MCF 10A (cell line): ENCODE measurements around the gene GMDS. TPM values are rescaled to one million over a fixed set of nuclear protein-coding genes. Genes with fewer than 3 reads are reported as not detected.

ENCODE experiments used
- BruUV-seq: library from RNA; stranded (reverse); fragments of 400-500 nt; replicated peaks from 2 replicates; lab custom pipeline; 2021; lab: Mats Ljungman, UMichigan
- CTCF ChIA-PET: fragments of 300-600 bp; sonication (Branson Sonifier 250); formaldehyde crosslinking; extraction: SDS; loops from one replicate; lab custom pipeline; 2021; ENCODE audit warnings: antibody characterized with exemption, inconsistent platforms; lab: Yijun Ruan, JAX
- POLR2A ChIA-PET: fragments of 300-600, 350-650 bp; sonication (Branson Sonifier 250); formaldehyde crosslinking; extraction: SDS; loops from one replicate; lab custom pipeline; 2020; ENCODE audit warnings: antibody characterized with exemption, inconsistent platforms; lab: Yijun Ruan, JAX
- DNase-seq: peaks from one replicate; pipeline ENCODE4 v3.0.0-alpha.2; 2018; ENCODE audit not compliant: unreplicated experiment
- H3K27ac Mint-ChIP-seq: one replicate; pipeline ENCODE4 v1.8.0; 2022; ENCODE audit warnings: mild to moderate bottlenecking, low read depth, mixed read lengths; ENCODE audit not compliant: unreplicated experiment
- H3K27me3 Mint-ChIP-seq: one replicate; pipeline ENCODE4 v1.8.0; 2022; ENCODE audit warnings: mixed read lengths; ENCODE audit not compliant: insufficient read depth, unreplicated experiment
- H3K36me3 Mint-ChIP-seq: one replicate; pipeline ENCODE4 v1.8.0; 2022; ENCODE audit warnings: mild to moderate bottlenecking, moderate library complexity, mixed read lengths; ENCODE audit not compliant: insufficient read depth, unreplicated experiment
- H3K4me1 Mint-ChIP-seq: one replicate; pipeline ENCODE4 v1.8.0; 2022; ENCODE audit warnings: mixed read lengths; ENCODE audit not compliant: insufficient read depth, unreplicated experiment
- H3K4me3 Mint-ChIP-seq: one replicate; pipeline ENCODE4 v1.8.0; 2022; ENCODE audit warnings: mild to moderate bottlenecking, moderate library complexity, mixed read lengths; ENCODE audit not compliant: unreplicated experiment
- H3K9me3 Mint-ChIP-seq: one replicate; pipeline ENCODE4 v1.8.0; 2022; ENCODE audit warnings: mixed read lengths; ENCODE audit not compliant: unreplicated experiment
- CTCF ChIP-seq: fragments of 200-600 bp; IDR thresholded peaks from one replicate; pipeline ENCODE4 v1.8.0; 2022; ENCODE audit warnings: antibody characterized with exemption, mild to moderate bottlenecking; ENCODE audit not compliant: unreplicated experiment
- intact Hi-C: fragments of 100-400 bp; cut with micrococcal nuclease; formaldehyde crosslinking; loops from 2 replicates; pipeline ENCODE4 v1.14.1; 2022
- total RNA-seq: library from RNA; stranded (reverse); gene quantifications from 2 replicates; pipeline ENCODE4 v1.2.3, GENCODE V29; 2022

The GMDS gene
- total RNA-seq, 1 experiment from 2014 or later: 24.9 TPM

GRCh38 chr6:2127484-2127911 lies 117.9 kb downstream of the GMDS start:
- Mint-ChIP-seq H3K4me1 (peaks cover 5% of the 10 kb centered on the region), H3K27ac (no peak overlapping the region), H3K4me3 (no peak overlapping the region), H3K9me3 (no peaks in the 10 kb centered on the region), H3K36me3 (no peaks in the 10 kb centered on the region), H3K27me3 (no peaks in the 10 kb centered on the region)
- BruUV-seq: no TSS peak
- POLR2A ChIA-PET: no interaction called here
- CTCF ChIA-PET: interaction anchor here (0.6 kb wide), 2 partner anchors 101 to 420 kb away, joined by 3 read pairs; no protein-coding TSS in a partner anchor
- TF ChIP-seq CTCF: no peak
- intact Hi-C loops: no loop called here
- no peak for DNase-seq

- Mint-ChIP-seq H3K9me3 (no peaks in the 10 kb centered on the region), H3K27ac (no peak overlapping the region), H3K4me3 (no peak overlapping the region), H3K36me3 (no peaks in the 10 kb centered on the region), H3K27me3 (no peaks in the 10 kb centered on the region), H3K4me1 (no peaks in the 10 kb centered on the region)
- no peak for DNase-seq
- intact Hi-C loops: no loop called here
- CTCF ChIA-PET: interaction anchor here (0.6 kb wide), 2 partner anchors 14 to 274 kb away, joined by 3 read pairs; no protein-coding TSS in a partner anchor
- BruUV-seq: no TSS peak
- POLR2A ChIA-PET: no interaction called here
- TF ChIP-seq CTCF: no peak
These were observed 119.1 kb downstream of the GMDS start for GRCh38 chr6:2126351-2126750.

GRCh38 chr6:2125158-2125557 lies 120.2 kb downstream of the GMDS start:
- ChIA-PET POLR2A (interaction anchor here (0.7 kb wide), 1 partner anchor 97 kb away, joined by 3 read pairs; no protein-coding TSS in a partner anchor), CTCF (no interaction called here)
- no peaks in the 10 kb centered on the region for H3K9me3 Mint-ChIP-seq
- no peak for DNase-seq
- no peaks in the 10 kb centered on the region for H3K4me1 Mint-ChIP-seq
- intact Hi-C loops: no loop called here
- H3K27me3 Mint-ChIP-seq: no peaks in the 10 kb centered on the region
- H3K27ac Mint-ChIP-seq: peak overlapping the region; percentile 31
- BruUV-seq: no TSS peak
- TF ChIP-seq CTCF: no peak
- H3K36me3 Mint-ChIP-seq: no peaks in the 10 kb centered on the region
- no peak overlapping the region for H3K4me3 Mint-ChIP-seq

GRCh38 chr6:2124260-2124709 lies 121.1 kb downstream of the GMDS start:
- no peak overlapping the region for H3K27ac Mint-ChIP-seq
- no peaks in the 10 kb centered on the region for H3K9me3 Mint-ChIP-seq
- CTCF ChIA-PET: interaction anchor here (0.6 to 0.7 kb wide), 2 partner anchors 38 to 111 kb away, joined by 3 to 4 read pairs; no protein-coding TSS in a partner anchor
- no peak for TF ChIP-seq CTCF
- BruUV-seq: no TSS peak
- intact Hi-C loops: no loop called here
- no peaks in the 10 kb centered on the region for H3K27me3 Mint-ChIP-seq
- peak; percentile 71 for DNase-seq
- POLR2A ChIA-PET: no interaction called here
- H3K4me3 Mint-ChIP-seq: no peak overlapping the region
- H3K36me3 Mint-ChIP-seq: no peaks in the 10 kb centered on the region
- no peaks in the 10 kb centered on the region for H3K4me1 Mint-ChIP-seq
